ENCODE measurements around the gene MCRIP2. TPM values are rescaled to one million over a fixed set of nuclear protein-coding genes. Genes with fewer than 3 reads are reported as not detected.
A peak's percentile ranks its signal among the peaks of the same experiment; 100 is the strongest.

Gene MCRIP2
- total and polyA plus RNA-seq, 9 of the 15 experiments (the other 6 are each of a cell fraction or from before 2014, with no cell fraction given), result 0.80 to 120 (median 35.2) TPM

DNA sequence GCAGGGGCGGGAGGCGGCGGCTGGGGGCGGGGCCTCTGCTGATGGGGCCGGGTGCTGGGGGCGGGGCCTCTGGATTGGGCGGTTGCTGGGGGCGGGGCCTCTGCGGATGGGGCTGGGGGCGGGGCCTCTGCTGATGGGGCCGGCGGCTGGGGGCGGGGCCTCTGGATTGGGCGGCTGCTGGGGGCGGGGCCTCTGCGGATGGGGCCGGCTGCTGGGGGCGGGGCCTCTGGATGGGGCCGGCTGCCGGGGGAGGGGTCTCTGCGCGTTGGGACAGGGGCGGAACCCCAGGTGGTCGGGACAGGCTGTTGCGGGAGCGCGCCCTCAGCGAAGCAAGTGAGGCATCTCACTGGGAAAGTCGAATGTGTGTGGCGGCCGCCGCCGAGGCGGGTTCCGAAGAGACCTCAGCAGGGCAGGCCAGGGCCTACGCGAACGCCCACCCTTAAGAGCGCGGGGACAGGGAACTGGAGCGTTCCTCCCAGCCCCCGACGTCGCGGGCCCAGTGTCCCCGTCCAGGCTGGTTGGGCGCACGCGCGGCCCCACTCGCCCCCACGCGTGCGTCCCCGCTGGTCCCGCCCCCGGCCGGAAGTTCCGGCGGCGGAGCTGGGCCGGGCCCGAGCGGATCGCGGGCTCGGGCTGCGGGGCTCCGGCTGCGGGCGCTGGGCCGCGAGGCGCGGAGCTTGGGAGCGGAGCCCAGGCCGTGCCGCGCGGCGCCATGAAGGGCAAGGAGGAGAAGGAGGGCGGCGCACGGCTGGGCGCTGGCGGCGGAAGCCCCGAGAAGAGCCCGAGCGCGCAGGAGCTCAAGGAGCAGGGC, 38.4 kb downstream of the MCRIP2 start, which contains the start of gene STUB1 (continued):
- TF ChIP-seq, protein P1, sequence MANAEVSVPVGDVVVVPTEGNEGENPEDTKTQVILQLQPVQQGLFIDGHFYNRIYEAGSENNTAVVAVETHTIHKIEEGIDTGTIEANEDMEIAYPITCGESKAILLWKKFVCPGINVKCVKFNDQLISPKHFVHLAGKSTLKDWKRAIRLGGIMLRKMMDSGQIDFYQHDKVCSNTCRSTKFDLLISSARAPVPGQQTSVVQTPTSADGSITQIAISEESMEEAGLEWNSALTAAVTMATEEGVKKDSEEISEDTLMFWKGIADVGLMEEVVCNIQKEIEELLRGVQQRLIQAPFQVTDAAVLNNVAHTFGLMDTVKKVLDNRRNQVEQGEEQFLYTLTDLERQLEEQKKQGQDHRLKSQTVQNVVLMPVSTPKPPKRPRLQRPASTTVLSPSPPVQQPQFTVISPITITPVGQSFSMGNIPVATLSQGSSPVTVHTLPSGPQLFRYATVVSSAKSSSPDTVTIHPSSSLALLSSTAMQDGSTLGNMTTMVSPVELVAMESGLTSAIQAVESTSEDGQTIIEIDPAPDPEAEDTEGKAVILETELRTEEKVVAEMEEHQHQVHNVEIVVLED (CRISPR knock-in tag; IDR thresholded peaks at IDR 0.05), result peak; percentile 61; the same call in 1 of the 2 replicates
- TF ChIP-seq, protein P2, sequence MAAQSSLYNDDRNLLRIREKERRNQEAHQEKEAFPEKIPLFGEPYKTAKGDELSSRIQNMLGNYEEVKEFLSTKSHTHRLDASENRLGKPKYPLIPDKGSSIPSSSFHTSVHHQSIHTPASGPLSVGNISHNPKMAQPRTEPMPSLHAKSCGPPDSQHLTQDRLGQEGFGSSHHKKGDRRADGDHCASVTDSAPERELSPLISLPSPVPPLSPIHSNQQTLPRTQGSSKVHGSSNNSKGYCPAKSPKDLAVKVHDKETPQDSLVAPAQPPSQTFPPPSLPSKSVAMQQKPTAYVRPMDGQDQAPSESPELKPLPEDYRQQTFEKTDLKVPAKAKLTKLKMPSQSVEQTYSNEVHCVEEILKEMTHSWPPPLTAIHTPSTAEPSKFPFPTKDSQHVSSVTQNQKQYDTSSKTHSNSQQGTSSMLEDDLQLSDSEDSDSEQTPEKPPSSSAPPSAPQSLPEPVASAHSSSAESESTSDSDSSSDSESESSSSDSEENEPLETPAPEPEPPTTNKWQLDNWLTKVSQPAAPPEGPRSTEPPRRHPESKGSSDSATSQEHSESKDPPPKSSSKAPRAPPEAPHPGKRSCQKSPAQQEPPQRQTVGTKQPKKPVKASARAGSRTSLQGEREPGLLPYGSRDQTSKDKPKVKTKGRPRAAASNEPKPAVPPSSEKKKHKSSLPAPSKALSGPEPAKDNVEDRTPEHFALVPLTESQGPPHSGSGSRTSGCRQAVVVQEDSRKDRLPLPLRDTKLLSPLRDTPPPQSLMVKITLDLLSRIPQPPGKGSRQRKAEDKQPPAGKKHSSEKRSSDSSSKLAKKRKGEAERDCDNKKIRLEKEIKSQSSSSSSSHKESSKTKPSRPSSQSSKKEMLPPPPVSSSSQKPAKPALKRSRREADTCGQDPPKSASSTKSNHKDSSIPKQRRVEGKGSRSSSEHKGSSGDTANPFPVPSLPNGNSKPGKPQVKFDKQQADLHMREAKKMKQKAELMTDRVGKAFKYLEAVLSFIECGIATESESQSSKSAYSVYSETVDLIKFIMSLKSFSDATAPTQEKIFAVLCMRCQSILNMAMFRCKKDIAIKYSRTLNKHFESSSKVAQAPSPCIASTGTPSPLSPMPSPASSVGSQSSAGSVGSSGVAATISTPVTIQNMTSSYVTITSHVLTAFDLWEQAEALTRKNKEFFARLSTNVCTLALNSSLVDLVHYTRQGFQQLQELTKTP (IDR thresholded peaks at IDR 0.05; ENCODE audit: low read depth in 1 of 2, partially characterized antibody in 2 of 2), result no peak
- TF ChIP-seq RBBP5 (IDR thresholded peaks at IDR 0.05; ENCODE audit: borderline replicate concordance, insufficient read depth, low read length, poor library complexity, severe bottlenecking), result peak; percentile 71
- no peak for TF ChIP-seq ZNF134 (CRISPR knock-in tag; conservative IDR thresholded peaks at IDR 0.05)
- TF ChIP-seq ZBTB7A (IDR thresholded peaks at IDR 0.05; ENCODE audit: borderline replicate concordance, control insufficient read depth, low read depth, low read length), result peak; percentile 89
- peak; percentile 68 for TF ChIP-seq GABPB1 (CRISPR knock-in tag; IDR thresholded peaks at IDR 0.05)
- peak; percentile 69; the same call in 1 of the 2 replicates for TF ChIP-seq KLF13 (tag; IDR thresholded peaks at IDR 0.05; ENCODE audit: borderline replicate concordance, low read depth)
- TF ChIP-seq ZNF23 (CRISPR knock-in tag; IDR thresholded peaks at IDR 0.05), result no peak
- TF ChIP-seq SMARCA5 (IDR thresholded peaks at IDR 0.05), result no peak
- no peak for TF ChIP-seq MED1 (CRISPR knock-in tag; IDR thresholded peaks at IDR 0.05; ENCODE audit: borderline replicate concordance)
- TF ChIP-seq, protein P3, sequence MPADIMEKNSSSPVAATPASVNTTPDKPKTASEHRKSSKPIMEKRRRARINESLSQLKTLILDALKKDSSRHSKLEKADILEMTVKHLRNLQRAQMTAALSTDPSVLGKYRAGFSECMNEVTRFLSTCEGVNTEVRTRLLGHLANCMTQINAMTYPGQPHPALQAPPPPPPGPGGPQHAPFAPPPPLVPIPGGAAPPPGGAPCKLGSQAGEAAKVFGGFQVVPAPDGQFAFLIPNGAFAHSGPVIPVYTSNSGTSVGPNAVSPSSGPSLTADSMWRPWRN (IDR thresholded peaks at IDR 0.05; ENCODE audit: low read depth), result peak; percentile 37; the same call in 1 of the 2 replicates
- TF ChIP-seq TRIM24 (IDR thresholded peaks at IDR 0.05), result peak in 1 of 2 experiments; percentile 74; a peak in 2 of 4 replicates
- no peak for TF ChIP-seq CREB1 (IDR thresholded peaks at IDR 0.05)
- TF ChIP-seq CREB1 (CRISPR knock-in tag; IDR thresholded peaks at IDR 0.05), result 0 out of 2 replicates have a peak, but pooled peaks have one; percentile 21
- TF ChIP-seq, protein P4, sequence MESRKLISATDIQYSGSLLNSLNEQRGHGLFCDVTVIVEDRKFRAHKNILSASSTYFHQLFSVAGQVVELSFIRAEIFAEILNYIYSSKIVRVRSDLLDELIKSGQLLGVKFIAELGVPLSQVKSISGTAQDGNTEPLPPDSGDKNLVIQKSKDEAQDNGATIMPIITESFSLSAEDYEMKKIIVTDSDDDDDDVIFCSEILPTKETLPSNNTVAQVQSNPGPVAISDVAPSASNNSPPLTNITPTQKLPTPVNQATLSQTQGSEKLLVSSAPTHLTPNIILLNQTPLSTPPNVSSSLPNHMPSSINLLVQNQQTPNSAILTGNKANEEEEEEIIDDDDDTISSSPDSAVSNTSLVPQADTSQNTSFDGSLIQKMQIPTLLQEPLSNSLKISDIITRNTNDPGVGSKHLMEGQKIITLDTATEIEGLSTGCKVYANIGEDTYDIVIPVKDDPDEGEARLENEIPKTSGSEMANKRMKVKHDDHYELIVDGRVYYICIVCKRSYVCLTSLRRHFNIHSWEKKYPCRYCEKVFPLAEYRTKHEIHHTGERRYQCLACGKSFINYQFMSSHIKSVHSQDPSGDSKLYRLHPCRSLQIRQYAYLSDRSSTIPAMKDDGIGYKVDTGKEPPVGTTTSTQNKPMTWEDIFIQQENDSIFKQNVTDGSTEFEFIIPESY (CRISPR knock-in tag; IDR thresholded peaks at IDR 0.05), result no peak
- TF ChIP-seq ZC3H4 (CRISPR knock-in tag; IDR thresholded peaks at IDR 0.05; ENCODE audit: borderline replicate concordance), result no peak
- no peak for TF ChIP-seq SRSF9 (IDR thresholded peaks at IDR 0.05; ENCODE audit: borderline replicate concordance, low read depth, low read length)
- 0 out of 2 replicates have a peak, but pooled peaks have one; percentile 23 for TF ChIP-seq ZNF431 (CRISPR knock-in tag; IDR thresholded peaks at IDR 0.05)
- no peak for TF ChIP-seq RBM15 (IDR thresholded peaks at IDR 0.05; ENCODE audit: insufficient read depth, low read length)
